ENCODE data around the gene HRCT1.
"Not testable (repeated sequence)": the region's sequence is repeated elsewhere in the genome, so short reads cannot be mapped to it uniquely, and the experiment has no call there.

Gene HRCT1

GRCh38 chr9:35915681-35916294 lies 9.8 kb downstream of the HRCT1 start:
- no peak for TF ChIP-seq POLR2A (IDR thresholded peaks at IDR 0.05; ENCODE audit: low read length)
- no peak for TF ChIP-seq GATA1 (IDR thresholded peaks at IDR 0.05; ENCODE audit: low read depth, low read length)
- no peak for DNase-seq

GRCh38 chr9:35917261-35917660 lies 11.3 kb downstream of the HRCT1 start:
- TF ChIP-seq GATA1 (IDR thresholded peaks at IDR 0.05; ENCODE audit: low read depth, low read length): no peak
- TF ChIP-seq POLR2A (IDR thresholded peaks at IDR 0.05; ENCODE audit: low read length): no peak
- DNase-seq: no peak

GRCh38 chr9:35918780-35919179 lies 12.8 kb downstream of the HRCT1 start:
- no peak for DNase-seq
- TF ChIP-seq POLR2A (IDR thresholded peaks at IDR 0.05; ENCODE audit: low read length) (no peak), GATA1 (IDR thresholded peaks at IDR 0.05; ENCODE audit: low read depth, low read length) (no peak)

GRCh38 chr9:35919212-35920008 lies 13.4 kb downstream of the HRCT1 start:
- peak in 1 of 2 experiments; percentile 31 for DNase-seq

GRCh38 chr9:35920051-35920620 lies 14.1 kb downstream of the HRCT1 start:
- DNase-seq: no peak
- TF ChIP-seq POLR2A (IDR thresholded peaks at IDR 0.05; ENCODE audit: low read length): no peak
- TF ChIP-seq GATA1 (IDR thresholded peaks at IDR 0.05; ENCODE audit: low read depth, low read length): no peak

More at GRCh38 chr9:35919212-35920008, 13.4 kb downstream of the HRCT1 start:
- TF ChIP-seq GATA1 (IDR thresholded peaks at IDR 0.05; ENCODE audit: low read depth, low read length) (no peak), POLR2A (IDR thresholded peaks at IDR 0.05; ENCODE audit: low read length) (no peak)

- TF ChIP-seq GATA1 (IDR thresholded peaks at IDR 0.05; ENCODE audit: low read depth, low read length): no peak
- no peak for TF ChIP-seq POLR2A (IDR thresholded peaks at IDR 0.05; ENCODE audit: low read length)
- DNase-seq: no peak
These were observed 17.6 kb downstream of the HRCT1 start for GRCh38 chr9:35923598-35923926.

- TF ChIP-seq GATA1 (IDR thresholded peaks at IDR 0.05; ENCODE audit: low read depth, low read length) (no peak), POLR2A (IDR thresholded peaks at IDR 0.05; ENCODE audit: low read length) (no peak)
- DNase-seq: peak; percentile 75 to 87
These were observed 18.1 kb downstream of the HRCT1 start for GRCh38 chr9:35923927-35924763.

- DNase-seq: no peak
- TF ChIP-seq GATA1 (IDR thresholded peaks at IDR 0.05; ENCODE audit: low read depth, low read length) (no peak), POLR2A (IDR thresholded peaks at IDR 0.05; ENCODE audit: low read length) (no peak)
These were observed 22.8 kb downstream of the HRCT1 start for GRCh38 chr9:35928591-35929452.

- TF ChIP-seq POLR2A (IDR thresholded peaks at IDR 0.05; ENCODE audit: low read length) (no peak), GATA1 (IDR thresholded peaks at IDR 0.05; ENCODE audit: low read depth, low read length) (no peak)
These were observed 23.4 kb downstream of the HRCT1 start for GRCh38 chr9:35929453-35929718.

GRCh38 chr9:35930521-35930920 lies 24.5 kb downstream of the HRCT1 start:
- no peak for TF ChIP-seq POLR2A (IDR thresholded peaks at IDR 0.05; ENCODE audit: low read length)
- DNase-seq: no peak

More at GRCh38 chr9:35929453-35929718, 23.4 kb downstream of the HRCT1 start:
- DNase-seq: no peak

- DNase-seq: no peak
- TF ChIP-seq POLR2A (IDR thresholded peaks at IDR 0.05; ENCODE audit: low read length) (no peak), GATA1 (IDR thresholded peaks at IDR 0.05; ENCODE audit: low read depth, low read length) (no peak)
These were observed 25.0 kb downstream of the HRCT1 start for GRCh38 chr9:35930989-35931388.

- TF ChIP-seq POLR2A (IDR thresholded peaks at IDR 0.05; ENCODE audit: low read length) (no peak), GATA1 (IDR thresholded peaks at IDR 0.05; ENCODE audit: low read depth, low read length) (no peak)
These were observed 26.7 kb downstream of the HRCT1 start for GRCh38 chr9:35932735-35933134.

GRCh38 chr9:35933550-35934067 lies 27.6 kb downstream of the HRCT1 start:
- no peak for DNase-seq
- TF ChIP-seq POLR2A (IDR thresholded peaks at IDR 0.05; ENCODE audit: low read length): no peak
- no peak for TF ChIP-seq GATA1 (IDR thresholded peaks at IDR 0.05; ENCODE audit: low read depth, low read length)

More at GRCh38 chr9:35932735-35933134, 26.7 kb downstream of the HRCT1 start:
- DNase-seq: no peak

- not testable (repeated sequence) for DNase-seq
These were observed 28.1 kb downstream of the HRCT1 start for GRCh38 chr9:35934069-35934468.

Data from erythroblast (primary cell).